GM21825 (cell line): ENCODE results near the gene AZIN2.

Experiments used
- ATAC-seq: cut with Tn5 transposase; IDR thresholded peaks from one replicate; pipeline ENCODE4 v1.9.1; 2021; ENCODE audit warnings: mild to moderate bottlenecking, moderate library complexity; ENCODE audit not compliant: unreplicated experiment

AZIN2 gene

GRCh38 chr1:33150522-33150921, 69.6 kb downstream of the AZIN2 start:
- no peak for ATAC-seq

GRCh38 chr1:33151116-33151515, 70.2 kb downstream of the AZIN2 start:
- no peak for ATAC-seq

GRCh38 chr1:33152685-33153432, 71.9 kb downstream of the AZIN2 start:
- no peak for ATAC-seq

GRCh38 chr1:33153650-33154049, 72.7 kb downstream of the AZIN2 start:
- no peak for ATAC-seq

GRCh38 chr1:33155877-33156538, 75.1 kb downstream of the AZIN2 start:
- ATAC-seq = no peak

- ATAC-seq = no peak
Measured at GRCh38 chr1:33157131-33157530, 76.2 kb downstream of the AZIN2 start.

GRCh38 chr1:33158366-33158765, 77.4 kb downstream of the AZIN2 start:
- ATAC-seq = no peak

GRCh38 chr1:33159577-33159976, 78.6 kb downstream of the AZIN2 start:
- no peak for ATAC-seq

- ATAC-seq = no peak
Measured at GRCh38 chr1:33161061-33161681, 80.2 kb downstream of the AZIN2 start.

- no peak for ATAC-seq
Measured at GRCh38 chr1:33162141-33162540, 81.2 kb downstream of the AZIN2 start.

GRCh38 chr1:33163621-33164519, 82.9 kb downstream of the AZIN2 start:
- no peak for ATAC-seq

- no peak for ATAC-seq
Measured at GRCh38 chr1:33165209-33165608, 84.3 kb downstream of the AZIN2 start.

GRCh38 chr1:33165809-33166208, 84.9 kb downstream of the AZIN2 start:
- no peak for ATAC-seq

- no peak for ATAC-seq
Measured at GRCh38 chr1:33167650-33168447, 86.9 kb downstream of the AZIN2 start.

- no peak for ATAC-seq
Measured at GRCh38 chr1:33168556-33169289, 87.8 kb downstream of the AZIN2 start.

GRCh38 chr1:33169290-33170055, 88.5 kb downstream of the AZIN2 start:
- ATAC-seq = no peak
